HepG2 (cell line): ENCODE results near the gene TCEAL8.

Source experiments
- ELF4 ChIP-seq: sonication (generic); formaldehyde crosslinking; IDR thresholded peaks from 2 replicates; pipeline ENCODE4 v1.5.0; 2020; ENCODE audit warnings: missing genetic modification reagents, mild to moderate bottlenecking, moderate library complexity, borderline replicate concordance
- FOXM1 ChIP-seq: sonication (generic); formaldehyde crosslinking; IDR thresholded peaks from 2 replicates; pipeline ENCODE4 v1.5.0; 2020; ENCODE audit warnings: missing genetic modification reagents
- MAZ ChIP-seq, 2 experiments: sonication (generic) in 1 of 2; formaldehyde crosslinking in 1 of 2; IDR thresholded peaks; 2 replicates each; pipeline versions ENCODE4 v1.5.0 to v1.6.1; 2012 to 2020; ENCODE audit warnings: low read depth in 2 of 2, mild to moderate bottlenecking in 2 of 2, borderline replicate concordance in 1 of 2, improper control_type of control experiment in 1 of 2, low read length in 1 of 2, missing genetic modification reagents in 1 of 2, moderate library complexity in 1 of 2
- NCOR1 ChIP-seq: fragments of 200-600 bp; sonication (generic); IDR thresholded peaks from 2 replicates; pipeline ENCODE4 v1.7.0; 2017; ENCODE audit warnings: antibody characterized with exemption, low read length, borderline replicate concordance
- SMARCC2 ChIP-seq: fragments of 450-650 bp; IDR thresholded peaks from 2 replicates; pipeline ENCODE4 v1.6.1; 2017; ENCODE audit warnings: antibody characterized with exemption, mild to moderate bottlenecking
- SMC3 ChIP-seq: IDR thresholded peaks from 2 replicates; pipeline ENCODE4 v1.6.1; 2011; ENCODE audit warnings: low read length, improper control_type of control experiment
- ZFP36 ChIP-seq: fragments of 150-350 bp; IDR thresholded peaks from 2 replicates; pipeline ENCODE4 v1.6.1; 2018; ENCODE audit warnings: borderline replicate concordance, low read length, low read depth; ENCODE audit not compliant: partially characterized antibody
- ZNF550 ChIP-seq: sonication (generic); formaldehyde crosslinking; IDR thresholded peaks from 2 replicates; pipeline ENCODE4 v1.4.0; 2020; ENCODE audit warnings: mild to moderate bottlenecking, missing genetic modification reagents, borderline replicate concordance

- TF ChIP-seq NCOR1 = no peak
- no peak for TF ChIP-seq SMC3
- no peak for TF ChIP-seq MAZ (IDR thresholded peaks at IDR 0.05; ENCODE audit: borderline replicate concordance, low read depth, low read length)
- TF ChIP-seq MAZ (CRISPR knock-in tag; IDR thresholded peaks at IDR 0.05; ENCODE audit: low read depth) = no peak
- TF ChIP-seq ZNF550 (CRISPR knock-in tag) = no peak
- no peak for TF ChIP-seq SMARCC2
- TF ChIP-seq ELF4 (CRISPR knock-in tag) = no peak
- TF ChIP-seq FOXM1 (CRISPR knock-in tag) = no peak
- no peak for TF ChIP-seq ZFP36
These were observed 5.2 kb downstream of the TCEAL8 start for GRCh38 chrX:103249805-103250204.
